Measurements from ENCODE around the gene PAWR.

Gene PAWR

DNA sequence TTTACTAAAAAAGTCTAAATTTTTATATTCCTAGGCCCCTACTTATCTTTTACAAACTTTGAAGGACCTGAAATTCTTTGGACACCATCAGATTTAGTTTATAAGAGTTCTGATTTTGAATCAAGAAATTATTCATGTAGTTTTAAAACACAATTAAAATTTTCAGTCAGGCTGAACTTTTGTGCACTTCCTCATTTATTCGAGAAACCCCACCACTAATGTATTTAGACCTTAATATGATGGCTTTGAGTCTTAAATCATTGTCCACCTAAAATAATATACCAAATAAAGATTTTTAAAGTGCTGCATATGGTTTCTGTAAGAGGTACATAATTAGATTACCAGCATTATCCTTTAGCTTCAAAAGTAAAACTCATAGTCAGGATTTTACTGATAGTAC lies 103.4 kb downstream of the PAWR start:
- TF ChIP-seq ZBTB1 (tag by site-specific recombination; IDR thresholded peaks at IDR 0.05) (no peak), BCL11B (tag by site-specific recombination; IDR thresholded peaks at IDR 0.05; ENCODE audit: low read depth) (no peak), ZNF239 (tag by site-specific recombination; IDR thresholded peaks at IDR 0.05) (no peak), ZNF621 (tag by site-specific recombination; IDR thresholded peaks at IDR 0.05) (no peak), ZNF623 (tag by site-specific recombination; IDR thresholded peaks at IDR 0.05) (no peak), ZNF133 (tag by site-specific recombination; IDR thresholded peaks at IDR 0.05) (no peak), ZBTB8A (tag by site-specific recombination; IDR thresholded peaks at IDR 0.05) (no peak), ZNF596 (tag by site-specific recombination; IDR thresholded peaks at IDR 0.05) (no peak), REPIN1 (tag by site-specific recombination; IDR thresholded peaks at IDR 0.05; ENCODE audit: low read depth) (no peak), ZBTB49 (tag by site-specific recombination; IDR thresholded peaks at IDR 0.05; ENCODE audit: low read depth) (no peak), OVOL3 (tag by site-specific recombination; IDR thresholded peaks at IDR 0.05) (no peak), TCF7L2 (IDR thresholded peaks at IDR 0.05; ENCODE audit: borderline replicate concordance, low read depth, low read length) (no peak), ZNF670 (tag by site-specific recombination; IDR thresholded peaks at IDR 0.05; ENCODE audit: low read depth) (no peak), ZNF423 (tag by site-specific recombination; IDR thresholded peaks at IDR 0.05) (no peak), ZNF561 (tag by site-specific recombination; IDR thresholded peaks at IDR 0.05; ENCODE audit: borderline replicate concordance) (no peak)
- TF ChIP-seq, protein P1, sequence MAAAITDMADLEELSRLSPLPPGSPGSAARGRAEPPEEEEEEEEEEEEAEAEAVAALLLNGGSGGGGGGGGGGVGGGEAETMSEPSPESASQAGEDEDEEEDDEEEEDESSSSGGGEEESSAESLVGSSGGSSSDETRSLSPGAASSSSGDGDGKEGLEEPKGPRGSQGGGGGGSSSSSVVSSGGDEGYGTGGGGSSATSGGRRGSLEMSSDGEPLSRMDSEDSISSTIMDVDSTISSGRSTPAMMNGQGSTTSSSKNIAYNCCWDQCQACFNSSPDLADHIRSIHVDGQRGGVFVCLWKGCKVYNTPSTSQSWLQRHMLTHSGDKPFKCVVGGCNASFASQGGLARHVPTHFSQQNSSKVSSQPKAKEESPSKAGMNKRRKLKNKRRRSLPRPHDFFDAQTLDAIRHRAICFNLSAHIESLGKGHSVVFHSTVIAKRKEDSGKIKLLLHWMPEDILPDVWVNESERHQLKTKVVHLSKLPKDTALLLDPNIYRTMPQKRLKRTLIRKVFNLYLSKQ (tag by site-specific recombination; IDR thresholded peaks at IDR 0.05; ENCODE audit: borderline replicate concordance): no peak
- TF ChIP-seq, protein P2, sequence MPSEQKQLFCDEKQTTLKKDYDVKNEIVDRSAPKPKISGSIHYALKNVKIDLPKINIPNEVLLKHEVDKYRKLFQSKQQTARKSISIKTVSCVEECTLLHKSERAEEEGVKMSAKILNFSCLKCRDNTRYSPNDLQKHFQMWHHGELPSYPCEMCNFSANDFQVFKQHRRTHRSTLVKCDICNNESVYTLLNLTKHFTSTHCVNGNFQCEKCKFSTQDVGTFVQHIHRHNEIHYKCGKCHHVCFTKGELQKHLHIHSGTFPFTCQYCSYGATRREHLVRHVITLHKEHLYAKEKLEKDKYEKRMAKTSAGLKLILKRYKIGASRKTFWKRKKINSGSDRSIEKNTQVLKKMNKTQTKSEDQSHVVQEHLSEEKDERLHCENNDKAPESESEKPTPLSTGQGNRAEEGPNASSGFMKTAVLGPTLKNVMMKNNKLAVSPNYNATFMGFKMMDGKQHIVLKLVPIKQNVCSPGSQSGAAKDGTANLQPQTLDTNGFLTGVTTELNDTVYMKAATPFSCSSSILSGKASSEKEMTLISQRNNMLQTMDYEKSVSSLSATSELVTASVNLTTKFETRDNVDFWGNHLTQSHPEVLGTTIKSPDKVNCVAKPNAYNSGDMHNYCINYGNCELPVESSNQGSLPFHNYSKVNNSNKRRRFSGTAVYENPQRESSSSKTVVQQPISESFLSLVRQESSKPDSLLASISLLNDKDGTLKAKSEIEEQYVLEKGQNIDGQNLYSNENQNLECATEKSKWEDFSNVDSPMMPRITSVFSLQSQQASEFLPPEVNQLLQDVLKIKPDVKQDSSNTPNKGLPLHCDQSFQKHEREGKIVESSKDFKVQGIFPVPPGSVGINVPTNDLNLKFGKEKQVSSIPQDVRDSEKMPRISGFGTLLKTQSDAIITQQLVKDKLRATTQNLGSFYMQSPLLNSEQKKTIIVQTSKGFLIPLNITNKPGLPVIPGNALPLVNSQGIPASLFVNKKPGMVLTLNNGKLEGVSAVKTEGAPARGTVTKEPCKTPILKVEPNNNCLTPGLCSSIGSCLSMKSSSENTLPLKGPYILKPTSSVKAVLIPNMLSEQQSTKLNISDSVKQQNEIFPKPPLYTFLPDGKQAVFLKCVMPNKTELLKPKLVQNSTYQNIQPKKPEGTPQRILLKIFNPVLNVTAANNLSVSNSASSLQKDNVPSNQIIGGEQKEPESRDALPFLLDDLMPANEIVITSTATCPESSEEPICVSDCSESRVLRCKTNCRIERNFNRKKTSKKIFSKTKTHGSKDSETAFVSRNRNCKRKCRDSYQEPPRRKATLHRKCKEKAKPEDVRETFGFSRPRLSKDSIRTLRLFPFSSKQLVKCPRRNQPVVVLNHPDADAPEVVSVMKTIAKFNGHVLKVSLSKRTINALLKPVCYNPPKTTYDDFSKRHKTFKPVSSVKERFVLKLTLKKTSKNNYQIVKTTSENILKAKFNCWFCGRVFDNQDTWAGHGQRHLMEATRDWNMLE (tag by site-specific recombination; conservative IDR thresholded peaks at IDR 0.05; ENCODE audit: low read depth): no peak
- ChIA-PET POLR2A (no interaction called here), CTCF (no interaction called here)
- peaks cover 6 to 7% of the 10 kb centered on the region in 2 experiments for H3K36me3 ChIP-seq (ENCODE audit: control insufficient read depth in 2 of 2, insufficient read depth in 1 of 2, low read length in 2 of 2)
- H3K4me3 ChIP-seq (ENCODE audit: low read depth, low read length): no peak overlapping the region
- H3K4me1 ChIP-seq (ENCODE audit: control insufficient read depth, insufficient read depth, low read length): no peaks in the 10 kb centered on the region
- H3K9me3 ChIP-seq (ENCODE audit: control insufficient read depth, insufficient read depth, low read depth, low read length): no peaks in the 10 kb centered on the region
- H3K27ac ChIP-seq (ENCODE audit: extremely low read depth, low read depth, low read length): no peak overlapping the region

- H3K4me3 ChIP-seq (ENCODE audit: low read depth, low read length): no peak overlapping the region
- no peaks in the 10 kb centered on the region; a peak in 1 of 3 replicates for H3K36me3 ChIP-seq (ENCODE audit: control insufficient read depth in 2 of 2, insufficient read depth in 1 of 2, low read length in 2 of 2)
- no peak overlapping the region for H3K27ac ChIP-seq (ENCODE audit: extremely low read depth, low read depth, low read length)
- no peaks in the 10 kb centered on the region for H3K4me1 ChIP-seq (ENCODE audit: control insufficient read depth, insufficient read depth, low read length)
- no peaks in the 10 kb centered on the region for H3K9me3 ChIP-seq (ENCODE audit: control insufficient read depth, insufficient read depth, low read depth, low read length)
- TF ChIP-seq YY2 (tag by site-specific recombination; IDR thresholded peaks at IDR 0.05): no peak
- TF ChIP-seq SP3 (tag by site-specific recombination; IDR thresholded peaks at IDR 0.05): no peak
- TF ChIP-seq ZNF37A (tag by site-specific recombination; IDR thresholded peaks at IDR 0.05): no peak
- no peak for TF ChIP-seq IKZF3 (tag by site-specific recombination; IDR thresholded peaks at IDR 0.05)
- TF ChIP-seq BCL11B (tag by site-specific recombination; IDR thresholded peaks at IDR 0.05; ENCODE audit: low read depth): no peak
- POLR2A ChIA-PET: interaction anchor here (0.6 kb wide), 1 partner anchor 1123 kb away, joined by 9 read pairs; no protein-coding TSS in a partner anchor
- CTCF ChIA-PET: no interaction called here
Measured at GRCh38 chr12:79585147-79585546, 105.6 kb downstream of the PAWR start.
